ENCODE measurements around the gene XPO1.
"Not testable (repeated sequence)": the region's sequence is repeated elsewhere in the genome, so short reads cannot be mapped to it uniquely, and the experiment has no call there.

GRCh38 chr2:61540167-61540566 lies 2.0 kb upstream of the XPO1 start:
- not testable (repeated sequence) for TF ChIP-seq CTCF (conservative IDR thresholded peaks at IDR 0.05; ENCODE audit: low read depth in 2 of 2); CREB1 (CRISPR knock-in tag; IDR thresholded peaks at IDR 0.05; ENCODE audit: low read depth); ZNF331 (CRISPR knock-in tag; IDR thresholded peaks at IDR 0.05; ENCODE audit: low read depth)

All from GM23338 (cell line).